Prostate gland (tissue), 2 donors: ENCODE data around the gene FRK. TPM values are rescaled to one million over a fixed set of nuclear protein-coding genes. Genes with fewer than 3 reads are reported as not detected.

Experiments
- DNase-seq: peaks from one replicate; pipeline ENCODE4 v3.0.0-alpha.2; 2019; ENCODE audit warnings: low spot score
- H3K27ac ChIP-seq, 2 donors: fragments of 200-600 bp; sonication (generic); 2 replicates each; pipeline ENCODE4 v1.5.1; 2017 to 2019
- H3K27me3 ChIP-seq: fragments of 200-600 bp; sonication (generic); replicated peaks from 2 replicates; pipeline ENCODE4 v1.5.1; 2019; ENCODE audit not compliant: insufficient read depth
- H3K36me3 ChIP-seq, 2 donors: fragments of 200-600 bp; sonication (generic); 1 replicate in 1 of 2; 2 replicates in 1 of 2; pipeline versions ENCODE4 v1.5.1 to v1.8.1; 2017 to 2019
- H3K4me1 ChIP-seq: fragments of 200-600 bp; sonication (generic); replicated peaks from 2 replicates; pipeline ENCODE4 v1.5.1; 2019
- H3K4me3 ChIP-seq, 2 donors: fragments of 200-600 bp; sonication (generic); 2 replicates each; pipeline ENCODE4 v1.5.1; 2017 to 2019
- H3K9me3 ChIP-seq: fragments of 200-600 bp; sonication (generic); 2 replicates; pipeline ENCODE4 v1.5.1; 2017
- POLR2A ChIP-seq: fragments of 450-650 bp; IDR thresholded peaks from one replicate; pipeline ENCODE4 v1.6.1; 2016; ENCODE audit warnings: antibody characterized with exemption, mild to moderate bottlenecking
- POLR2AphosphoS5 ChIP-seq: sonication (generic); formaldehyde crosslinking; IDR thresholded peaks from one replicate; pipeline ENCODE4 v1.6.1; 2017; ENCODE audit warnings: antibody characterized with exemption
- WGBS: methylation state at CpG from one replicate; pipeline ENCODE4 v1.1.5; 2018; 5-methylcytosine and 5-hydroxymethylcytosine counted together
- intact Hi-C: fragments of 100-400 bp; cut with DNase I; formaldehyde crosslinking; loops from one replicate; pipeline ENCODE4 v1.14.2; 2022
- total RNA-seq, 2 donors: library from RNA; depleted of rRNA; stranded (reverse); fragments of >200 nt; gene quantifications; one replicate each; pipeline ENCODE4 v1.1.0, GENCODE V29; 2016
- TF ChIP-seq, protein P1 (sequence below), 4 experiments: fragments of 200-600 bp in 2 of 4; fragments of 450-650 bp in 2 of 4; sonication (generic) in 2 of 4; IDR thresholded peaks; 1 replicate in 3 of 4; 2 replicates in 1 of 4; pipeline ENCODE4 v1.5.1; 2016 to 2019; ENCODE audit warnings: antibody characterized with exemption in 4 of 4, mild to moderate bottlenecking in 2 of 4, moderate library complexity in 2 of 4

FRK gene
- total RNA-seq, 2 donors from 2014 or later: 3.2 to 6.9 TPM

DNA sequence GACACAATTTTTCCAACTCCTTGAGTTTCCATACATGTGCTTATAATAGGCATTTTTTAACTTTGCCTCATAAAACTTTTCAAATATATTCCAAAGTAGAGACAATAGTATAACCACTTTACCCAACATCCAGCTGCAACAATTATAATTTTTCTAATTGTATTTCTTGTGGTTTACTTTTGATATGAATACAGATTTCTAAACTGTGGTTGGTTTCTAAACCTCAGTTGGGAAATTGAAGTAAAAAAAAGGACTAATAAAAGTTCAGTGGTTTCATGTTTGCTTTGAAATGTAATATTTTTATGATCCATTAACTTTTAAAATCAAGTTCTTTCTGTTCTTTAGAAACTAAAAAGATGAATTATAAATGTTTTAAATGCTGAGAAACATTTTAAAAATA is 40.0 kb downstream of the FRK start:
- Histone ChIP-seq H3K4me3 (no peak overlapping the region), H3K36me3 (no peaks in the 10 kb centered on the region), H3K4me1 (no peaks in the 10 kb centered on the region), H3K27ac (no peak overlapping the region), H3K27me3 (no peaks in the 10 kb centered on the region), H3K9me3 (no peaks in the 10 kb centered on the region)
- TF ChIP-seq, protein P1, sequence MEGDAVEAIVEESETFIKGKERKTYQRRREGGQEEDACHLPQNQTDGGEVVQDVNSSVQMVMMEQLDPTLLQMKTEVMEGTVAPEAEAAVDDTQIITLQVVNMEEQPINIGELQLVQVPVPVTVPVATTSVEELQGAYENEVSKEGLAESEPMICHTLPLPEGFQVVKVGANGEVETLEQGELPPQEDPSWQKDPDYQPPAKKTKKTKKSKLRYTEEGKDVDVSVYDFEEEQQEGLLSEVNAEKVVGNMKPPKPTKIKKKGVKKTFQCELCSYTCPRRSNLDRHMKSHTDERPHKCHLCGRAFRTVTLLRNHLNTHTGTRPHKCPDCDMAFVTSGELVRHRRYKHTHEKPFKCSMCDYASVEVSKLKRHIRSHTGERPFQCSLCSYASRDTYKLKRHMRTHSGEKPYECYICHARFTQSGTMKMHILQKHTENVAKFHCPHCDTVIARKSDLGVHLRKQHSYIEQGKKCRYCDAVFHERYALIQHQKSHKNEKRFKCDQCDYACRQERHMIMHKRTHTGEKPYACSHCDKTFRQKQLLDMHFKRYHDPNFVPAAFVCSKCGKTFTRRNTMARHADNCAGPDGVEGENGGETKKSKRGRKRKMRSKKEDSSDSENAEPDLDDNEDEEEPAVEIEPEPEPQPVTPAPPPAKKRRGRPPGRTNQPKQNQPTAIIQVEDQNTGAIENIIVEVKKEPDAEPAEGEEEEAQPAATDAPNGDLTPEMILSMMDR (IDR thresholded peaks at IDR 0.05): no peak
- TF ChIP-seq POLR2A (no peak), POLR2AphosphoS5 (no peak)
- DNase-seq: no peak
- intact Hi-C loops: no loop called here

DNA sequence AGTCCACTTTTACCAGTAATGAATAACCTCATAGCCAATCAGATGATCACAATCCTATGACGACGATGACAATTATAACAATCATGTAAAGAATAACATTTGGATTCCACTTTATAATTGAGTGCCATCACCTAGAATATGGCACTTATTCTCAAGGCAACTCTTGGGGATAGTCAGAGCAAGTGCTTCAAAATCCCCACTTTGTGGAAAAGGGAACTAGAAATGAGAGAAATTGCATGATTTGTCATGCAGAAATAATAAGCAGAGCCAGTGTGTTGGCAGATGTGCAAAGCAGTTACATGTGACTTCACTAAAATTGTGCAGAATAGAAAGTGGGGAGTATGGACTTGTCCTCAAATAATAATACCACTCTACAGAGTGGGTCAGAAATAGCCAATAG is 41.3 kb downstream of the FRK start:
- H3K4me3 ChIP-seq: no peak overlapping the region
- no peaks in the 10 kb centered on the region for H3K4me1 ChIP-seq
- WGBS: 86% methylated on average over 2 of the region's 2 CpGs
- no peaks in the 10 kb centered on the region for H3K36me3 ChIP-seq
- H3K27ac ChIP-seq: no peak overlapping the region
- TF ChIP-seq POLR2A: no peak
- no peak for DNase-seq
- H3K9me3 ChIP-seq: no peaks in the 10 kb centered on the region
- H3K27me3 ChIP-seq: no peaks in the 10 kb centered on the region
- intact Hi-C loops: no loop called here

DNA sequence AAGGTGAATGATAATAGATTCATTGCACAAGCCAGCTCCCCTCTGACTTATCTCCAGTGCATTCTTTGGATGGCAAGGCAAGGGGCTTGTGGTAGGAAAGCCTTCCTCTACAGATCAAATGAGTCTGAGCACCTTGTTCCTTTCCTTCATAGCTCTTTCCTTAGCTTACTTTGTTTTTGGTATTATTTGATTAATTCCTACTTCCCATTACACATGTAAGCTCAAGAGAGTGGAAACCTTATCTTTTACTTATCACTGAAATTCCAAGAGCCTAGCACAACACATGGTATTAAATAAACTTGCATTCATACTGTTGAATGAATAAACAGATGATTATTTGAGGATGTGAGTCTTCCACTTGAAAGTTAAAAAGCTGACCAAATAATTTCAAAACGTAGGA is 41.7 kb downstream of the FRK start:
- 61% methylated on average over 1 of the region's 1 CpG for WGBS
- Histone ChIP-seq H3K27me3 (no peaks in the 10 kb centered on the region), H3K27ac (no peak overlapping the region), H3K4me1 (no peaks in the 10 kb centered on the region), H3K36me3 (no peaks in the 10 kb centered on the region), H3K9me3 (no peaks in the 10 kb centered on the region), H3K4me3 (no peak overlapping the region)
- TF ChIP-seq POLR2A: no peak
- no peak for TF ChIP-seq POLR2AphosphoS5
- TF ChIP-seq, protein P1 (IDR thresholded peaks at IDR 0.05): no peak
- intact Hi-C loops: no loop called here
- no peak for DNase-seq

DNA sequence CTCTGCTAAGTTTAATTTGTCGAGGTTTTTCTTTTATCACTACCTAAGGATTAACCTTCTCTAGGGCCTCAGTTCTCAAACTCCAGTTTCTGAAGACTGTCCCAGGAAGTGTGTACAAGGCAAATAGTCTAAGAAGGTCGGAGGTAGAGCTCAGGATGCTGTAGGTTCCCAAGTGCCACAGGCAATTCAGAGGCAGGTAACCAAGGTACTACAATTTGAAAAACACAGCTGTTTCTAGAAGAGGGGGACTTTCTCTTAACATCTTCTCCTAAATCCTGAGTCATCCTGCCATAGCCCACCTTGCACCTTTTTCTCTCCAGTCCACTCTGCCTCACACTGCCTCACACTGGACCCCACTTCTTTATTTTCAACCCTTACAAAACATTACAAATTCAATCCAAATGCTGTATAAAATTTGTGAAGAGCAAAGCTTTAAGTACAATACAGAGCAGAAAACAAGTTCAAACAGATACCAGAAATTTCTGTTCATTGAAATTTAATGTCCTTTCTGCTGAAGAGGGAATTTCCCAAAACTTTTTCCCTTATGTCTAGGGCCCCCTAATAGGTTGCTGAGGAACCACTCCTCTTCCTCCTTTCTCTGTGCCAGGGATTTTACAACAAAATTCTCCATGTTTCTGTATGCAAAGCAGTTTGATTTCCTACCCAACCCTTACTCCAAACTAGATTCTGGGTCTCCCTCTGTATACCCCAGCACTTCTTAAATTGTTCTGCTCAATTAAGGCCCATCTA is 43.0 kb downstream of the FRK start:
- Histone ChIP-seq H3K4me1 (no peaks in the 10 kb centered on the region), H3K36me3 (no peaks in the 10 kb centered on the region), H3K27ac (peak overlapping the region; percentile 55 to 64), H3K4me3 (peak overlapping the region in 1 of 2 donors; percentile 14), H3K27me3 (no peaks in the 10 kb centered on the region), H3K9me3 (no peaks in the 10 kb centered on the region)
- WGBS: 15% methylated on average over 2 of the region's 2 CpGs
- no peak for TF ChIP-seq POLR2AphosphoS5
- TF ChIP-seq, protein P1 (IDR thresholded peaks at IDR 0.05): no peak
- no peak for TF ChIP-seq POLR2A
- no peak for DNase-seq
- intact Hi-C loops: no loop called here

DNA sequence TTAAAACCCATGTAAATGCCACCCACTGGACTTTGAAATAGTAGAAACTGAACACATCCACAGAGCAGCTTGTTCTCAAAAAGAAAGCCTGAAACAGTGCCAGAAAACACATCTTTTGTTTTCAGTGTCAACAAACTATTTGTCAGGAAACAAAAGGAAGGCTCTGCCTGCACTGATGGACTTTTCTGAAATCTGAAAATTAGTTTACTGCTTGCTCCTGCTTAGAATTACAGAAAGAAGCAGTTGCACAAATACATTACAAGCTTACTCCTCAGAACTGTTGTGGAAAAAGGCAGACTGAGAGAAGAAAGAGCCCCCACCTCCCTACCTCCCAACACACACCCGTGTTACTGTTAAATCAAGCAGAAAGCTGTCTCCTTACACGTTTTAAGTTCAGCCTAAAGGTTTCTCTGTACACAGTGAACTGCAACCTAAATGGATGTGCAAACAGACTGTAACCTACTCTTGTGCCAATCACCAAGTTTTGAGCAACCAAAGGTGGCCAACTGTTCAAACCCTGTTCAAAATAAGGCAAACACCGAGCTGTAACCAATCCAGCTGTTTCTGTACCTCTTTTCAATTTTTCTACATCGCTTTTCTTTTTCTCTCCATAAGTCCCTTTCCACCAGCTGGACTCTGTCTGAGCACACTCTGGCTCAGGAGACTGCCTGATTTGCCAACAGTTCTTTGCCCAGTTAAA is 43.7 kb downstream of the FRK start:
- TF ChIP-seq, protein P1 (IDR thresholded peaks at IDR 0.05): no peak
- TF ChIP-seq POLR2A: no peak
- TF ChIP-seq POLR2AphosphoS5: peak; percentile 29
- DNase-seq: peak; percentile 49
- H3K4me3 ChIP-seq: peak overlapping the region in 1 of 2 donors; percentile 14
- WGBS: 7% methylated on average over 4 of the region's 4 CpGs
- H3K27ac ChIP-seq: peak overlapping the region; percentile 55 to 64
- no peaks in the 10 kb centered on the region for H3K9me3 ChIP-seq
- H3K27me3 ChIP-seq: no peaks in the 10 kb centered on the region
- H3K36me3 ChIP-seq: no peaks in the 10 kb centered on the region
- no peaks in the 10 kb centered on the region for H3K4me1 ChIP-seq
- intact Hi-C loops: no loop called here
